Activated naive CD4-positive, alpha-beta T cell treated with anti-CD3 and anti-CD28 coated beads, Interleukin-2, amount 50 U/mL, for 72 hours (primary cell): ENCODE data around the gene NHERF1. TPM values are rescaled to one million over a fixed set of nuclear protein-coding genes. Genes with fewer than 3 reads are reported as not detected.

Experiments used
- ATAC-seq, 2 donors: fragments of 150-1000 bp; cut with Tn5 transposase; 2 replicates each; pipeline ENCODE4 v1.10.0; 2021; ENCODE audit warnings: mild to moderate bottlenecking in 2 of 2, moderate library complexity in 2 of 2
- DNase-seq, 2 donors: peaks; one replicate each; pipeline ENCODE4 v3.0.0; 2021 to 2022; ENCODE audit warnings: low spot score in 2 of 2
- H3K27ac Mint-ChIP-seq, 2 donors: one replicate each; pipeline ENCODE4 v1.8.0; 2022; ENCODE audit warnings: mild to moderate bottlenecking in 2 of 2, mixed read lengths in 2 of 2
- H3K36me3 Mint-ChIP-seq, 2 donors: one replicate each; pipeline ENCODE4 v1.8.0; 2022; ENCODE audit warnings: mixed read lengths in 2 of 2
- H3K9me3 Mint-ChIP-seq, 2 donors: one replicate each; pipeline ENCODE4 v1.8.0; 2022; ENCODE audit warnings: mixed read lengths in 2 of 2
- total RNA-seq, 2 donors: library from RNA; stranded (reverse); gene quantifications; one replicate each; pipeline ENCODE4 v1.2.3, GENCODE V29; 2022

Gene NHERF1
- total RNA-seq, 2 donors from 2014 or later, result 59.0 to 114 TPM

DNA sequence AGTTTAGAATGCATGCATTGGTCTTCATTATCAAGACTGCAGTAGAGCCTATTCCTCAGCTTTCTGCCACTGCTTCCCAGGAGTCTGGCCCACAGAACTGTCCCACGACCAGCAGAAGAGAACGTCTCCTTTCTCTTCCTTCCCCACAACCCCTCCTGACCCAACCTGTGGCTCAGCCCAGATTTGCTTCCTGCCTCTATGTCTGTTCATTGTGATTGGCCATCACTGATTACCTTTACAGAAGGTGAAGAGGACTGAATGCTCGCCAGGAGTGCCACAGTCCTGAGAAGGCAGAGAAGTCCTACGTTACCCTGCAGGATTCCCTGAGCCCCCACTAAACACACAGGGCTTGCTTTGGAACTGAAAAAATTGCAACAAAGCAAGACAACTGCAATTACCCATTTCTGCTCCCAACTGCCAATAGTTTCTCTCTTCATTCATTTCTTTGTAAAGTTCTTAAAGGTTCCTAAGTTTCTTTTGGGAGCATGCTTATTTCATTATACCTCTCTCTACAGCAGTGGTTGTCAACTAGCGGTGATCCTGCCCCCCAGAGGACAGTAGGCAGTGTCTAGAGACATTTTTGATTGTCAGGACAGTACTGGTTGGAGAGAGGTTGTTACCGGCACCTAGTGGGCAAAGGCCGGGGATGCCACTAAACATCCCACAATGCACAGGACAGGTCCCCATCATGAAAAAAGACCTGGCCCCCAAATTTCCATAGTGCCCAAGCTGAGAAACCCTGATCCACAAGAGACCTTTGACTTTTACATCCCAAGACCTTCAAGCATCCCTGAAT lies 32.2 kb downstream of the NHERF1 start:
- Mint-ChIP-seq H3K9me3 (no peaks in the 10 kb centered on the region), H3K27ac (peak overlapping the region; percentile 82 to 93), H3K36me3 (peaks cover 7% of the 10 kb centered on the region in 2 donors)
- DNase-seq, result no peak
- no peak for ATAC-seq

DNA sequence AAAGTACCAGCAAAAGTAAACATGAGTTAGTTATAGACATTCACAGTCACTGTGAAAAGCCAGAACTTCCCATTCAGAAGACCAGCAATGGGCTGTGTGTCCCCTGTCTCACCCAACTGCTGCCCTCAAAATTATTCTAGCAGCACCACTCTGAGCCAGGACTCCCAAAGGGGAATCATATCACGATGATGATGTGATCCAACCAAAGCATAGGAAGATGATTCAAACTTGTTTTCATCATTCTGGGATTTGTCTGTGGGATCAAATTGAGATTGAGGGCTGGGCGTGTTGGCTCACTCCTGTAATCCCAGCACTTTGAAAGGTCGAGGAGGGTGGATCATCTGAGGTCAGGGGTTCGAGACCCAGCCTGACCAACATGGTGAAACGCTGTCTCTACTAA lies 34.1 kb downstream of the NHERF1 start:
- no peak for DNase-seq
- peak overlapping the region in 1 of 2 donors; percentile 74 for H3K27ac Mint-ChIP-seq
- no peak for ATAC-seq
- no peaks in the 10 kb centered on the region for H3K36me3 Mint-ChIP-seq
- no peaks in the 10 kb centered on the region for H3K9me3 Mint-ChIP-seq

DNA sequence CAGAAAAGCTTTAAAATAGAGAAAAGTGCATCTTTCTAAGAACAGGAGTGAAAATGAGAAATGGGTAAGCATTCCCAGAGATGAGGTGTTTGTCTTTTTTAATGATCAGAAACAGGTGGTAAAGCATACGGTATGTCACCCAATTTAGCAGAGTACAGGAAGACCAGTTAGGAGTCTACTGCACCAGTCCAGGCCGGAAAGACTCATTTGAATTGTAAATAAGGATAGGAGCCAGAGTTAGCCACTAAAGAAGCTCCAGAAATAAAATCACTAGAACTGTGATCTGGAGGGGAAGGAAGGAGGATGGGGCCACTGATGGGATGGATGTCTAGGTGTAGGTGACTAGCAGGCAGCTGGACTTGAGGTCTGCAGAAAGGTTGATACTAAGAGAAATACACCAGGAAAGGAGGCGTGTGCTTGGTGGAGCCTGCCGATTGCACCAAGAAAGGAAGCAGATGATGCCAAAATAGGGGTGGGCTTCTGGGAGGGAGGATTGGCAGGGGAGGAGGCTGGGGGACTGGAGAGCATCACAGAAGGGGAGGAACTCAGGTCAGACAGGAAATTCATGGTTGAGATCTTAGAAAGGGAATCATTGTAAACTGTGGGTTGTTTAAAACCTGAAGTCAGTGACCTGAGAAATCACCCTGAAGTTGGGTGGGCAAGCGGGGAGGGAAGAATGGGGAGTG lies 35.8 kb downstream of the NHERF1 start:
- ATAC-seq, result no peak
- no peaks in the 10 kb centered on the region for H3K9me3 Mint-ChIP-seq
- no peak overlapping the region for H3K27ac Mint-ChIP-seq
- peaks cover 0 to 5% of the 10 kb centered on the region in 2 donors for H3K36me3 Mint-ChIP-seq
- DNase-seq, result no peak

DNA sequence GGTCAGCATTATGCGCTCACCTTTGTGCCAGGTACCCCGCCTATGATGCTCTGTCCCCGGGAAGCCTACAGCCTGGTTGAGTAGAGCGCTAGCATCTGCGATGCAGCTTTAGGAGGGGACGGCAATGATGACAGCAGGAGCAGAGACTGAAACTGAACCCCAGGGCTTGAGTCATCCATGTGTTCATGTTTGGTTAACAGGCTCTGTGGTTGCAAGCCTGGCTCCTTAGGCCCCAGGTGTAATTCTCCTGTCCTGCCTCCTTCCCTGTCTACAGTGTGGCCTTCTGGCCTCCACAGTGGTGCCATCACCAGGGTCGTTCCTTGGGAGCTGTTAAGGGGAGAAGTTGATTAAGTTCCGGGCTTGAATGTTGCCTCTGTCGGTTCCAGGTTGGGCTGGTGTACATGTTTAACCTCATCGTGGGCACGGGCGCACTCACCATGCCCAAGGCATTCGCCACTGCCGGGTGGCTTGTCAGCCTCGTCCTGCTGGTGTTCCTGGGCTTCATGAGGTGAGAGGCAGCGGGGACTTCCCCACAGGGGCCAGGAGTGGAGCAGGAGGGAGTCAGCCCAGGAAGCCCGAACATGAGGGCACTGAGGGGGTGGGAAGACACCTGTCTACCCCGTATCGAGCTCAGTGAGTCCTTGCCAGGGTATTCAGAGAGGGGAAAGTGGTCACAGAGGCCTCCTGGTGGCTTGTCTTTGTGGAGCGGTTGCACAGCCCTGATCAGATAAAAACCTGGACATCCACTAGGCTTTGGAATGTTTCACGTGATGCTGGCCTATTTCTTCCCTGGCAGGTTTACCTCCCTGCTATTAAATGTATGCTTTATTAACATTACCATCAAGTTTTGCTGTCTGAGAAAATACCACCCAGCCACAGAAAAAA lies 36.9 kb downstream of the NHERF1 start:
- peak in 1 of 2 donors; percentile 32 for DNase-seq
- H3K9me3 Mint-ChIP-seq, result no peaks in the 10 kb centered on the region
- H3K27ac Mint-ChIP-seq, result peak overlapping the region in 1 of 2 donors; percentile 76
- ATAC-seq, result peak; percentile 84 to 86
- H3K36me3 Mint-ChIP-seq, result peaks cover 5 to 6% of the 10 kb centered on the region in 2 donors

DNA sequence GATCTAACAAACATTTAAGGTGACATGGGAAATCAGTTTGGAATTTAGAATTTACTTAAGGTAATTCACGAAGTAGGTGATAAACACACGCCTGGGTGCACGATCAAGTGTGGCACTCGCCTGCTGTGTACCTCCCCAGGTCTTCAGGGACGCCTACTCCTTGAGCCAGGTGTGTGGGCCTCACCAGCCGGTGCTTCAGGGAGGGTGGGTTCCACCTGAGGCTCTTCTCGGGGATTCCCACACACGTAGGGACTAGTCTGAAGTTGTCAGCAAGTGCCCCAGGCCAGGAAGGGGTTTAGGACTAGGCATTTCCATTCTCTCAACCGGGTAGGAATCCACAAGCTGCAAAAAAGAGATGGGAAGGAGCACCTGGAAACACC lies 37.5 kb downstream of the NHERF1 start:
- H3K9me3 Mint-ChIP-seq, result no peaks in the 10 kb centered on the region
- no peak for DNase-seq
- ATAC-seq, result no peak
- peak overlapping the region; percentile 34 to 76 for H3K27ac Mint-ChIP-seq
- peaks cover 5 to 10% of the 10 kb centered on the region in 2 donors for H3K36me3 Mint-ChIP-seq

DNA sequence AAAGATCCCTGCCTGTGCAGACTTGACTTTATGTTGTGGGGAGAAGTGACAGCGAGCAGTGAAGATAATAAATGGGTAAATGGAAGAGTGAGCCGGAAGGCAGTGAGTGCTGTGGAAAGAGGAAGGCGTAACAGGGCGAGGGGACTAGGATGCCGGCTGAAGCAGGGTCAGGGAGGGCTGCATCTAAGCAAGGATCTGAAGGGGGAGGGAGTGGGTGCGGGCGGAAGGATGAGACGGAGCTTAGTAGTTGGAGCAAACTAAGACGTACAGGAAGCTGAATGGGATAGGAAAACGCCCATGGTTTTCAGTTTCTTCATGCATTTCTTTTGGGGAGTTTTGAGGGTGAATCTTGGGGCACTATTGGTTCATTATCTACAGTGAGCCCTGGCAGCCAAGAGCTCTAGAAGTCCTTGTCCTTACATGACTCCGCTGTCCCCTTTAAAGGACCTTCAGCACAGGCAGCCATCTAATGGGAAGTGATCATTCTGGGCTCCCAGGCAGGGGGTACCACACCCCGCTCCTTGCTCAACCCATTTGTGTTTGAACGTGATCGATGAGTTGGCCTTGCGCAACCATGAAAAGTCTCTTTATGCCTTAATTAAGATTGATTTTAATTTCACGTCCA lies 38.1 kb downstream of the NHERF1 start:
- Mint-ChIP-seq H3K9me3 (no peaks in the 10 kb centered on the region), H3K36me3 (peaks cover 5 to 10% of the 10 kb centered on the region in 2 donors), H3K27ac (peak overlapping the region; percentile 76 to 82)
- ATAC-seq (peak in 1 of 2 donors; percentile 7), DNase-seq (no peak)

DNA sequence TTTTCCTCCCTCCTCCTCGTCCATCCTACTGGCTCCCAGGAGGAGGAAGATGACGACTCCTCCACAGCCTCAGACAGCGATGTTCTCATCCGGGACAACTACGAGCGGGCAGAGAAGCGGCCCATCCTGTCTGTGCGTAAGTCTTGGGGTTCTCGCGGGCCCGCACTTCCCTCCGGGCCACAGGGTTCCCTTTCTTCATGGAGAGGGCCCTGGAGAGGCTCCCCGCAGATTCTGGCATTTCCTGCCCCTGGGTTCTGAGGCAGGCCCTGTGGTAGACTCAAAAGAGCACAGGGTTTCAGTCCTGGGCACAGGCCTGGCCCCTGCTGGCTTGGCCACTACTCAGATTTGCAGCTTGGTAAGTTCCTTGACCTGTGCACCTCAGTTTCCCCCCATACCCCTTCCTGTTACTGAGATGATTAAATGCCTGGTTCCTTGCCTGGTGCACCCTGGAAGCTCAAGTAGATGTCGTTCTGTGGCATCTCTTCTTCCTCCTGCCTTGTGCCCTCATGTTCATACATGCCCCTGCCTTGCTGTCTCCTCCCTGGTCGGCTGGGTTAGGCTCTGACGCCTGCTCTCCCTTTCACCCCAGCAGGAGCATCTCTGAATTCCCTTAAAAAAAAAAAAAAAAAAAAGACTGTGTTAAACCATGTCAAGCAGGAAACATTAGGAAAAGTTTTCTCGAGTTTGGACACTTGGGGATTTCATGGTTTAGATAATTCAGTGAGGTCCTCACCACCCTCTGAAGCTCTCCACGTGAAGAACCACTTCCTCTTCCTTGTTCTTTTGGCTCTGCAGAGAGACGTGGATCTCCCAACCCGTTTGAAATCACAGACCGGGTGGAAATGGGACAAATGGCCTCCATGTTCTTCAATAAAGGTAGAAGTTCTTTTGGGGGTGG lies 42.0 kb downstream of the NHERF1 start:
- no peak for DNase-seq
- no peak for ATAC-seq
- Mint-ChIP-seq H3K9me3 (no peaks in the 10 kb centered on the region), H3K27ac (peak overlapping the region in 1 of 2 donors; percentile 61), H3K36me3 (peaks cover 5 to 10% of the 10 kb centered on the region in 2 donors)

DNA sequence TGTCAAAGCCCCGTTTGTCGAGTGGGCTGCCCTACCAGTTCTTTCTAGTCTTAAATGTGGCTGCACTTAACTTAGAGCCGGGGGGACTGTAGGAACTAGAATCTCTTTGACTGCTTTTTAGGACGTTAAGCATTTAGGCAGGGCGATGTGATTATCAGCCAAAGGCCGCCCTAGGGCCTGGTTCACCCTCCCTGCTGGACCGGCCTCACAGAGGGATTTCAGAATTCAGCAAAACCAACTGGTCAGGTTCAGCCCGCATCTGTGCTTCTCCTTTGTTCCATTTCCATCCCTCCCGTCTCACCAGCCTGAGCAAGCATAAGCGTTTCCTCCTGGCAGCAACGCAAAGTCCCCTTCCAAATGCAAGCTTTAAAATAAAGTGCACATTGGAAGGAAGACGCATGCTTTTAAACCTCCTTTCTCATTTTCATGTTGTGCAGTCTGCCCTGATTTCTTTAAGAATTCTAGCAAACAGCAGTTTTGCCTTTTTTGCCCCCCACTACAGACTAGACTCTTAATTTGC lies 44.2 kb downstream of the NHERF1 start:
- Mint-ChIP-seq H3K9me3 (no peaks in the 10 kb centered on the region), H3K36me3 (peaks cover 5 to 10% of the 10 kb centered on the region in 2 donors), H3K27ac (no peak overlapping the region)
- ATAC-seq, result no peak
- no peak for DNase-seq

DNA sequence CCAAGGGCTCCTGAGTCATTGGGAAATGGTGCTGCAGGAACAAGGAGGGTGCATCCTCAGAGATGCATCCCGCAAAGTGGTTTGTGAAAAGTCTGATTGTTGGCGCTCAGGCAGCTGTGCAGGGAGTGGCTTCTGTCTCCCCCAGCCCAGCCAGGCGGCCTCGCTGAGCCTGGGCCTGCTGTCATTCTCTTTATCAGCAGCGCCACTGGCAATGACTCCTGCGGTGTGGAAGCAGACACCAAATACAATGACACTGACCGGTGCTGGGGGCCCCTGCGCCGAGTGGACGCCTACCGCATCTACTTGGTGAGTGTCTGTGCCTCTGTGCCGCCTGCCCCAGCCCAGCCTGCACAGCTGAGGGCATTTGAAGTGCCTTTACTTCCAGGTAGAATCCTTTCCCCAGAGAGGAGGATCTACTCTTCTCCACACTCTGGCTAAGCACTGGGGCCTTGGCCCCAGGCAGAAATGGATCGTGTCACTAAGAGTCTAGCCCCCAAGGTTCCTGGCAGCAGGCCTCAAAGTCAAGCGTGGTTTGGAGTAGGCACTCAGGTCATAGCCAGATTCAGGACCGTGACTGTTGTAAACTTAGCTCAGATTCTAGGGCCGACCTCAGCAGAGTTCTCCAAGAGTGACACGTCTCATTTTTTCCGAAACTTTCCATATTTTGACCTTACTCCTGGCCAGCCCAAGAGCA lies 47.0 kb downstream of the NHERF1 start:
- H3K36me3 Mint-ChIP-seq, result peaks cover 0 to 3% of the 10 kb centered on the region in 2 donors
- DNase-seq (no peak), ATAC-seq (no peak)
- no peaks in the 10 kb centered on the region for H3K9me3 Mint-ChIP-seq
- H3K27ac Mint-ChIP-seq, result peak overlapping the region in 1 of 2 donors; percentile 60

DNA sequence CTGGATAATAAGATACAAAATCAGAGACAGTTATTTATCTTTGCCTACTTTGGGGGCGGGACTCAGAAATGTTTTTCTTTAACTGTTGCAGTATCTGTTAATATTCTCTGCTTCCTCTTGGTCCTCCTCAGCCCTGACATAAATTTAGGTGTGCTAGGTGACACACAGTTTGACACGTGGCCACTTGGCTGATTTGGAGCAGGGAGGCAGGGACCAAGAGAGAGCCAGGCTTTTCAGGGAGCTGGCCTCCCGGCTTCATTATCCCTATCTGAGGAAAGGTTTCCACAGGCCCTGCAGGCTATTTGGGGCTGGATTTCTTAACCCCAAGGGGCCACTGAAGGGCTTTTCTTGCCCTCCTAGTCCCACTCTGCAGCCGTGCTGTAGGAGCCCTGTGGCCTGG lies 47.8 kb downstream of the NHERF1 start:
- Mint-ChIP-seq H3K9me3 (no peaks in the 10 kb centered on the region), H3K27ac (peak overlapping the region in 1 of 2 donors; percentile 1), H3K36me3 (no peaks in the 10 kb centered on the region)
- ATAC-seq (no peak), DNase-seq (no peak)

DNA sequence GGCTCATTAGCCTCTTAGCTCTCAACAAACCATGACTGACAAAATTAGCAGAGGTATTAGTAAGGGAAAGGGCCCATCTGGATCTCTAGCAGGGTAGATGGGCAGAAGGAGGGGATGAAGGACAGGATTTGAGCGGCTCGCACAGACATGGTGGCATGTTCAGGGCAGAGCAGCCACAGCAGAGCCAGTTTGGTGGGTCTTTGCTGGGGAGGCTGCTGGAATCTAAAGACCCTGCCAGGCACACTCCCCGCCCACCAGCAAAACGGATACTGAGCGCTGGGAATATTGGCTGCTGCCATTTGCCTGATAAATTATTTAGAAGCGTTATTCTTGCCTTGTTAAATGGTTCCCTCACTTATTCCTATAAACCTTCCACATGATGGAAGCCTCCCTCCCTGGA lies 48.4 kb downstream of the NHERF1 start:
- no peak for DNase-seq
- Mint-ChIP-seq H3K36me3 (no peaks in the 10 kb centered on the region), H3K9me3 (no peaks in the 10 kb centered on the region), H3K27ac (no peak overlapping the region)
- no peak for ATAC-seq

DNA sequence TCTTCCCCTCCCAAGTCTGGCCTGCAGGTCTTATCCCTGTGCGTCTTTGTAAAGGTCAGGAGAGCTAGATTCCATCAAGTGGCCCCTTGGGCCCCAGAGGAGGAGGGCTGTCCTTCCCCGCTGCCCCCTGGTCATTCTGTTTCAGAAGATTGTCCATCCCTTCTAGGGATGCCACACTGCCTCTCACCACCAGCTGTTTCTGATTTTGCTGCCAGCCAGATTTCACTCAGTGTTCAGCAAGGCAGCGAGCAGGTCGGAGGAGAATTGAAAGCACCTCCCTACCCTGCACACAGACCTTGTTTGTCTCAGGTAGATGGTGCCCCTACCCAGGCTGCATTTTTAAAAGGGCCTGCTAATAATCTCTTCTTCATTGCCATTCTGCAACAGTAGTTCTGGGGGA lies 49.4 kb downstream of the NHERF1 start:
- Mint-ChIP-seq H3K36me3 (no peaks in the 10 kb centered on the region), H3K9me3 (no peaks in the 10 kb centered on the region), H3K27ac (no peak overlapping the region)
- ATAC-seq (no peak), DNase-seq (no peak)

DNA sequence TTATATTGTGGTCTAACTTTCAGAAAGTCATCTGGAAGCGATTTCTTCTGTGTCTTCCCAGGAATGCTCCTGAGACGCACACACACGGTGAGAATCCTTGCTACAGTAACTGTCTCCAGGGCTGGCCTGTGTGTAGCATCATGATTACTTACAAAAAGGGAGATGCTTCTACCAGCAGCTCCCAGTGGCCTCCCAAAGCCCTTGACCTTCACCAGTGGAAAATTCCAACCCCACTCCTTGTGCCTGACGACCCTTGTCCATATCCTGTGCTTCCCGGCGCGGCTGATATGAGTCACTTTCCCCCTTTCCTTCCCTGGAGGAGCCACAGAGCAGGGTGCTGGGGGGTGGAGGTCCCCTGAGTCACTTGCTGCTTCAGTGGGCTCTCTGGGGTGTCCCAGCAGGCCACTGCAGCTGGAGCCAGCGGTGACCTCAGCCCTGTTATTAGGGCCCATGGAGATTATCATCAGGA lies 49.8 kb downstream of the NHERF1 start:
- Mint-ChIP-seq H3K36me3 (no peaks in the 10 kb centered on the region), H3K9me3 (no peaks in the 10 kb centered on the region), H3K27ac (no peak overlapping the region)
- DNase-seq, result no peak
- ATAC-seq, result no peak

DNA sequence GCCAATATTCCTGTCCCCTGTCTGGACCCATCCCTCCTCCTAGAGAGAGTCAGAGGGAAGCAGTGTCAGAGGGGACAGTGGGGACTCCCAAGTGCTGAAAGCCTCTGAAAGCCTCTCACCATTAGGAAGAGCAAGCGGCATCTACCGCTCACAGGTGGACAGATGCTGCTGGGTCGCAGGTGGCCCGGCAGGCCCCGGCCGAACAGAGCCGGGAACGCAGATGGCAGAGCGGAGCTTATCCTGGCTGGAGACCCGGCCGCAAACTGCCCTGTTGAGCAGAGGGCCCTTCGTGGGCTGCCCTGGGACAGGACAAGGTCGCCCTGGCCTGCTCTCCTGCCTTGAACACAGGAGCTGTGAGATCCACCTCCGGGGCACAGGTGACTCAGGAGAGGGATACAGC lies 50.7 kb downstream of the NHERF1 start:
- H3K36me3 Mint-ChIP-seq, result no peaks in the 10 kb centered on the region
- DNase-seq, result no peak
- H3K27ac Mint-ChIP-seq, result no peak overlapping the region
- no peak for ATAC-seq
- H3K9me3 Mint-ChIP-seq, result no peaks in the 10 kb centered on the region

DNA sequence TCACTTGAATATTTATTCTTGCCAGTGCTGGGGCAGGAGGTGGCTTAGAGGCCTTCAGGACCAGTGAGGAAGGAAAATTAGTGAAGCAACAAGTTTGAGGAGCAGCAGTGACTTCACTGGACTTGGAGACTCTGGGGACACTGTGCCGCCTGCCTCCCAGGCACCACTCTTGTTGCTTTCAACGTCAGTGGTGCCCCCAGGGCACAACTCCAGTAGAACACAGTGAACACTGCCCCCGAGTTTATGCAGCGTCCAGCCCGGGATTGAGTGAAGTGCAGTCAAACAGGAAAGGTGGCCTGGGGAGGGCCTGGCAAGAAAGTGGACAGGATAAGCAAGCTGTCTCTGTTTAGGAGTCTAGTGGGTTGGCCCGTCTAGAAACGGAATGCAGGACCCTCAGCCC lies 52.1 kb downstream of the NHERF1 start:
- H3K27ac Mint-ChIP-seq, result no peak overlapping the region
- ATAC-seq, result no peak

More for the DNA sequence above, 52.1 kb downstream of the NHERF1 start:
- no peak for DNase-seq
- no peaks in the 10 kb centered on the region for H3K36me3 Mint-ChIP-seq
- no peaks in the 10 kb centered on the region for H3K9me3 Mint-ChIP-seq
